ENCODE data around the gene CDKL4. TPM values are rescaled to one million over a fixed set of nuclear protein-coding genes. Genes with fewer than 3 reads are reported as not detected.
"Not testable (repeated sequence)": the region's sequence is repeated elsewhere in the genome, so short reads cannot be mapped to it uniquely, and the experiment has no call there.

The CDKL4 gene
- polyA plus RNA-seq, 1 experiment: not detected

GRCh38 chr2:39246382-39246980, 2.7 kb upstream of the CDKL4 start:
- Histone ChIP-seq H3K27me3 (ENCODE audit: control insufficient read depth, insufficient read depth, low read length) (no peaks in the 10 kb centered on the region), H3K9me3 (ENCODE audit: control insufficient read depth, insufficient read depth, low read length) (peaks cover 10% of the 10 kb centered on the region; the same call in 1 of the 2 replicates), H3K4me3 (ENCODE audit: low read depth, low read length) (no peak overlapping the region), H3K27ac (ENCODE audit: low read depth, low read length) (no peak overlapping the region)
- CTCF ChIA-PET: interaction anchor here (0.6 kb wide), 1 partner anchor 30 kb away, joined by 3 read pairs; no protein-coding TSS in a partner anchor
- POLR2A ChIA-PET: interaction anchor here (0.7 kb wide), 1 partner anchor 30 kb away, joined by 3 read pairs; no protein-coding TSS in a partner anchor
- DNase-seq (ENCODE audit: low read depth, low spot score): no peak
- TF ChIP-seq CTCF (IDR thresholded peaks at IDR 0.05; ENCODE audit: low read depth, low read length): no peak

GRCh38 chr2:39244963-39245625, 1.3 kb upstream of the CDKL4 start:
- CTCF ChIA-PET; H3K27me3 ChIP-seq (ENCODE audit: control insufficient read depth, insufficient read depth, low read length); POLR2A ChIA-PET; H3K27ac ChIP-seq (ENCODE audit: low read depth, low read length); H3K4me3 ChIP-seq (ENCODE audit: low read depth, low read length); DNase-seq (ENCODE audit: low read depth, low spot score): not testable (repeated sequence)
- H3K9me3 ChIP-seq (ENCODE audit: control insufficient read depth, insufficient read depth, low read length): peaks cover 10% of the 10 kb centered on the region; the same call in 1 of the 2 replicates

GRCh38 chr2:39244241-39244862, 582 bp upstream of the CDKL4 start:
- H3K27ac ChIP-seq (ENCODE audit: low read depth, low read length); POLR2A ChIA-PET; H3K4me3 ChIP-seq (ENCODE audit: low read depth, low read length); H3K27me3 ChIP-seq (ENCODE audit: control insufficient read depth, insufficient read depth, low read length); CTCF ChIA-PET; DNase-seq (ENCODE audit: low read depth, low spot score): not testable (repeated sequence)
- peaks cover 10% of the 10 kb centered on the region; the same call in 1 of the 2 replicates for H3K9me3 ChIP-seq (ENCODE audit: control insufficient read depth, insufficient read depth, low read length)

GRCh38 chr2:39241588-39241987, 2.2 kb downstream of the CDKL4 start:
- ChIA-PET POLR2A (no interaction called here), CTCF (interaction anchor here (0.6 to 1.4 kb wide), 2 partner anchors 183 to 264 kb away, joined by 3 read pairs; no protein-coding TSS in a partner anchor)
- no peak for TF ChIP-seq CTCF (IDR thresholded peaks at IDR 0.05; ENCODE audit: low read depth, low read length)
- no peak overlapping the region for H3K27ac ChIP-seq (ENCODE audit: low read depth, low read length)
- no peak for DNase-seq (ENCODE audit: low read depth, low spot score)
- peaks cover 10% of the 10 kb centered on the region; the same call in 1 of the 2 replicates for H3K9me3 ChIP-seq (ENCODE audit: control insufficient read depth, insufficient read depth, low read length)
- no peaks in the 10 kb centered on the region for H3K27me3 ChIP-seq (ENCODE audit: control insufficient read depth, insufficient read depth, low read length)
- no peak overlapping the region for H3K4me3 ChIP-seq (ENCODE audit: low read depth, low read length)

- H3K9me3 ChIP-seq (ENCODE audit: control insufficient read depth, insufficient read depth, low read length): peaks cover 10% of the 10 kb centered on the region; the same call in 1 of the 2 replicates
- ChIA-PET CTCF (no interaction called here), POLR2A (no interaction called here)
- H3K27me3 ChIP-seq (ENCODE audit: control insufficient read depth, insufficient read depth, low read length): no peaks in the 10 kb centered on the region
- H3K4me3 ChIP-seq (ENCODE audit: low read depth, low read length): no peak overlapping the region
- DNase-seq (ENCODE audit: low read depth, low spot score): no peak
- no peak overlapping the region for H3K27ac ChIP-seq (ENCODE audit: low read depth, low read length)
- TF ChIP-seq CTCF (IDR thresholded peaks at IDR 0.05; ENCODE audit: low read depth, low read length): no peak
Observed at GRCh38 chr2:39240758-39241157, 3.0 kb downstream of the CDKL4 start.

- TF ChIP-seq CTCF (IDR thresholded peaks at IDR 0.05; ENCODE audit: low read depth, low read length): no peak
- CTCF ChIA-PET: no interaction called here
- Histone ChIP-seq H3K4me3 (ENCODE audit: low read depth, low read length) (no peak overlapping the region), H3K27ac (ENCODE audit: low read depth, low read length) (no peak overlapping the region), H3K27me3 (ENCODE audit: control insufficient read depth, insufficient read depth, low read length) (no peaks in the 10 kb centered on the region), H3K9me3 (ENCODE audit: control insufficient read depth, insufficient read depth, low read length) (no peaks in the 10 kb centered on the region)
- no peak for DNase-seq (ENCODE audit: low read depth, low spot score)
- POLR2A ChIA-PET: no interaction called here
Observed at GRCh38 chr2:39234754-39235153, 9.0 kb downstream of the CDKL4 start.

All from AG04450 (cell line).